NCI-H460 (cell line): ENCODE measurements around the gene BMPR1A. TPM values are rescaled to one million over a fixed set of nuclear protein-coding genes. Genes with fewer than 3 reads are reported as not detected.

Experiments used
- DNase-seq: peaks from one replicate; pipeline ENCODE4 v3.0.0-alpha.2; 2016; ENCODE audit warnings: low read depth; ENCODE audit errors: extremely low read depth
- total RNA-seq: library from RNA; depleted of rRNA; stranded (reverse); fragments of >200 nt; shearing (Covaris generic); gene quantifications from 2 replicates; pipeline ENCODE4 v1.2.3, GENCODE V29; 2014

Gene BMPR1A
- total RNA-seq, 1 experiment from 2014 or later, result 31.6 TPM

DNA sequence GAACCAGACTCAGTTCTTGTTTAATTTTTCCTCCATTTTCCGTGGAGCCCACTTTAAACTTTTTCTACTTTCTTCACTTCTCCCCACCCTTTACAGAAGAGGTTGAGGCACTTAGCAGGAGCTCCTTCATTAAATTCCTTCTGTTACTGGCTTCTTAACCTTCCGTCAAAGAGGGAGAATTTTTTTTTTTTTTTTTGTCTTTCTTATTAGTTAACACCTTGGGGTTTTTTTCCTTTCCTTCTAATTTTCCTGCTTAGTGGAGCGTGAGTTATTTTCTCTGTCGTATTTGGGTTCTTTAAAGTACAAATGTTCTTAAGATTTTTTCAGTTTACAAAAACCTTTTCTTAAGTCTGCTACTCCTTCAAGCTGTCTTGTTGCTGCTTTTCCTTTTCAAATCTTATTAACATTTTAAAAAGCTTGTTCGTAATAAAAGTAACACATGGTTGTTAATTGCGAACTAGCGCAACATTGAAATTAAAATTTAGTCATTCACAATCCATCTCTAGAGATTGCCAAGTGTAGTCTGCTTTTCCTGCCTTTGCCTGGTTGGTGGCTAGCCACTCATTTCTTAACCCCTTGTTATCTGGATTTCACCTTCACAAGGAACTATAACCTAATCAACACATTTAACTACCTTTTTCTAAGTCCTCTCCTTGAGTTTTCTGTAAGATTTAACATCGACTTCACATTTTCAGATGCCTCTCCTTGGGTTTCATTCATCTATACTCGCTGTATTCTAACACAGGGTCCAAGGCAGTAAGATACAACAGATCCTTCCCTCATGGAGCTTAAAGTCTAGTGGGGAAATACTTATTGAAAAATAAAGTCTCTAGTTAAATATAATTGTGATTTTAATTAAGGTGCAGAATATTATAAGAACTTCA, 2.0 kb downstream of the BMPR1A start:
- DNase-seq, result no peak

DNA sequence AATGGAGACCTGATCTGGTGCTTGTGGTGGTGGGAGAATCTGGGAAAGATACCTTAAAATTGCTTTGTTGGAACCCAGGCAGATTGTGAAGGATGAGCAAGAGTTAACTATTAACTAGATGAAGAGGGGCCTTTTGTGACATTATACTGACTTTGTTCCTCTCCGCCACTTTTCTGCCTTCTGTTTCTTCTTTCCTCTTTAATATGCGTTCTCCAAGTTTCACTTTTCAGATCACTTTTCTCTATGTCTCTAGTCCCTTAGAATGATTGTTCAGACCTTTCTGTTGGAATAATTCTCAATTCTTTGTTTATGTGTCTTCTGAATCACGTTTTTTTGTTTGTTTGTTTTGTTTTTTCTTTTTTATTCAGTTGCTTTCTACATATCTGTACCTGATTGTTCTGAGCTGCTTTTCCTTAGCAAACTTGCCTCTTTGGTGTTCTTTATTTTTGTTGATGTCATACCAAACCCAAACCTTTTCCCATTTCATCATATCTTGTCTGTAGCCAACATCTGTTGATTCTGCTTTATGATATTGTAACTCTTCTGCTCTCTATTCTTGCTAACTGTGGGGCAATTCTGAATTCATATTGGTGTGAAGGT, 2.8 kb downstream of the BMPR1A start:
- DNase-seq, result no peak

DNA sequence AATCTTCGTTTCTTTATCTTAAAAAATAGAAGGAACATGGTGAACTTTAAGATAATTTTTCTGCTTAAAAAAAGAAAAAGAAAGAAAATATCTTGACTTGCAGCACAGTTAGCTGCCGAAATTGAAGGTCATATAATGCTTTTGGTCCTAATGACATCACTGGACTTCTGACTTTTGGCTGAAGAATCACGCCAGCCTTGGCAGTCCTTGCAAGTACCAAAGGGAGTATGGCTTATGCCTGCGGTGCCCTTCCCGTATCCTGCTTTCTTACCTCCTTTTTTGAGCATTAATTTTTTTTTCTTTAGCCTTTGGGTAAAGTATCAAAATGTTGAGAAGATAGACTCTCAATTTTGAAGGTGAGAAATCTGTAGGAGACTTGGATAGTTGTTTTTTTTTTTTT, 7.0 kb downstream of the BMPR1A start:
- no peak for DNase-seq

DNA sequence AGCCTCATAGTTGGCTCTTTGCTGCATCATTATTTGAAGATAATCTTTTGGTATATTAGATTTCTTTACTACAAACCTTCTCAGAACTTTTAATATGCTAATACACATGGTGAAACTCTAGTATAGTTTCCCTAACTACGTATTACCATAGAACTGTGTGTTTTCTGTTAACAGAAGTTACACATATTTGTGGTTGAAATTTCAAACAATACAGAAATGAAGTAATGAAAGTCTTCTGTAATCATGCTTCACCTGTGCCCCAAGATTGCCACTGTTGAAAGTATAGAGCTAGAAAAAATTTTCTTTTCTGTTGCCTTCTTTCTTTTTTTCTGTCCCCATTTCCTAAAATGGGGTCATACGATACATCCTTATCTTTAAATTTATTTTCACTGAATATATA, 9.1 kb downstream of the BMPR1A start:
- no peak for DNase-seq

DNA sequence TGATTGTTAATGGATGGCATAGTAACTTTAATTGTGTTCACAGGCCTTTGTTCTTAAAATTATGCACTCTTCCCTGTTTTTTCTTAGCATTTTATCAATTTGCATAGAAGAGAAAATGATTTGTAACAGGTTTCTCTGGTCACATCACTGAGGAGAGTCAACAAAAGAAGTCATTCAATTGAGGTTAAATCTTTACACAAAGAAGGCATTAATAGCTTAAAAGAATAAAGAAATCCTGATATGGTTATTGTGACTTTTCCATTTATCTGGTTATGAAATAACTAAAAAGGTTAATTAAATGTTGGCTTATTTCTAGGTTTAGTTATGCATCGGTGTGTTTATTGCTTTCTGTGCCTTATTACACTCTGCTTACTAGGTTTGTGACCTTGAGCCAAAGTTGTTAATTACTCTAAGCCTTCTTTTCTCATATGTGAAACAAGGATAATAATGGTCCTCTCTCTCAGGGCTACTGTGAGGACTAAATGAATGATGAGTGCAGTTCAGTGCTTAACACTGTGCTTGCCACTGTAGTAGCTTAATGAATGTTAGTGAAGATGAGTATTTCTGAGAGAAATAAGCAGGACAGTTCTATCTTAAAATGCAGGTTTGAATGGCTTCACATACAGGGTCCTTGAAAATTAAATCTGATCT, 12.1 kb downstream of the BMPR1A start:
- no peak for DNase-seq

DNA sequence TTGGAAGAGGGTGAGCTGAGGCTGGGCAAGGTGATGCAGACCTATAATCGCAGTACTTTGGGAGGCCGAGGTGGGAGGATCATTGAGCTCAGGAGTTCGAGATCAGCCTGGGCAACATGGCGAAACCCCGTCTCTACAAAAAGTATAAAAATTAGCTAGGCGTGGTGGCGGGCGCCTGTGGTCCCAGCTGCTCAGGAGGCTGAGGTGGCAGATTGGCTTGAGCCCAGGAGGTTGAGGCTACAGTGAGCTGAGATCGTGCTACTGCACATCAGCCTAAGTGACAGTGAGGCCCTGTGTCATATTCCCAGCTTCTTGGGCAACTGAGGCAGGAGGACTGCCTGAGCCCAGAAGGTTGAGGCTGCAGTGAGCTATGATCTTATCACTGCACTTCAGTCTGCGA, 13.6 kb downstream of the BMPR1A start:
- DNase-seq, result no peak

DNA sequence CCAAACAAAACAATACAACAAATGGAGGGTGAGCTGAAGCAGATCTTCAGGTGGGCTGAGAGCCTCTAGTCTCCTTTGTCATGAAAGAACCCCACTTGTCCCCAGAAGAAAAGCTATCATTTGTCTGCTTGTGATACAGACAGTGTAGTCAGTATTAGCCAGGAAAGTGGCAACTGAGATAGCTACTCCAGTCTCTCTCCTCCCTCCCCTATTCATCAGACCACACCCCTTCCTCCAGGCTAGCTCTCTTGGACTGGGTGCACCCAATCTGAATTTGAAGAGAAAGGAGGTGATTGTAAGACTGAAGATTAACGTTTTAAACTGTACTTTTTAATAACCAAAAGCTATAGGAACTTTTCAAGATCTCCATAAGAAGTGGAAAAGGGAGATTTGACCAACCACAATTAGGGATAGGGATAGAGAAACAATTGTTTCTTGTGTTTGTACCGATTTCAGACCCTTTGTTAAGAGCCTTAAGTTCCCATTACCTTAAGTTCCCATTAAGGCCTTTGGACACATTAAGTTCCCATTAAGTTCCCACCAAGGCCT, 14.1 kb downstream of the BMPR1A start:
- DNase-seq, result no peak

DNA sequence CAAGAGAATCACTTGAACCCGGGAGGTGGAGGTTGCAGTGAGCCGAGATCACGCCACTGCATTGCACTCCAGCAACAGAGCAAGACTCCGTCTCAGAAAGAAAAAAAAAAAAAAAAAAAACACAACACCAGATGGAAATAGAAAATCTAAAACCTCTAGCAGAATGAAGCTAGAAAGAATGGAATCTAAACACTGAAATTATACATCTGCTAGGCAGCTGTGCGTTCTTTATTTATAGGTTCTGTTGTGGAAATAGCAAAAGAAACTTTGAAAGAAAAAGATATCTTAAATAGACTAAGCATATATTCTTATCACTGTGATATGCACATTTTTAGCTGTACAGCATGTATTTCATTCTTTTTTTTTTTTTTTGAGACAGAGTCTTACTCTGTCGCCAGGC, 17.1 kb downstream of the BMPR1A start:
- DNase-seq, result no peak

DNA sequence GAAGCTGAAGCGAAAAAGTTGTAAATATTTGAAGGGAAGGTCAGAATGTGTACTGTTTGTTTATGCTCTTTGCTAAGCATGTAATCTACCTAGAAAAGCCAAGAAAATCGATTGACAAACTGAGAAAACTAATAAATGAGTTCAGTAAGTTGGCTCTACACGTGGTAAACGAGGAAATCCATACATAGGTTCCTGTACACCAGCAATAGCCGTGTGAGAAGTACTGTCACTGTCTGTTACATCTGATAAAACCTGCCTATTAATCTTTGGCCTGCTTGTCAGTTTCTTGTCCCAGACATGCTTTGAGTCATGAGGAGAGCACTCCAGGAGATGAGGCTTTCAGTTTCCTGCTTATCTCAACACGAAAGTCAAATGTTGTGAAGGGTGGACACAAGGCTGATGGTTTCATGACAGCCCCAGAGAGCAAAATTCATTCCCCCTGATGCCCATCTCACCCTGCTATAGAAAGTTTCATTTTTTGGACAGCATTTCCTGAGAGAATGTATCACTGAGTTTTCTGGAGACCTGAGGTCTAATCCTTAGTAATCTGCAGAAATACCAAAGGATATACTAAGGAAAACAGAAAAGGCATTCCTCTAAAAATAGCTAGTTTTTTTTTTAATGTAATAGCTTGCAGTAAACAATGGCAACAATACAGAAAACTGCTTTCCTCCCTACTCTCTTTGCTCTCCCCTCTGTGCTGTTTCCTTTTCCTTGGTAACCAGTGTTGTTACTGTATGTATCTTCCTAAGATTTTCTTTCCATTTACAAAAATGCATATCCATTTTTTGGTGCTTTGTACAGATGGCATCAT, 18.8 kb downstream of the BMPR1A start:
- no peak for DNase-seq

DNA sequence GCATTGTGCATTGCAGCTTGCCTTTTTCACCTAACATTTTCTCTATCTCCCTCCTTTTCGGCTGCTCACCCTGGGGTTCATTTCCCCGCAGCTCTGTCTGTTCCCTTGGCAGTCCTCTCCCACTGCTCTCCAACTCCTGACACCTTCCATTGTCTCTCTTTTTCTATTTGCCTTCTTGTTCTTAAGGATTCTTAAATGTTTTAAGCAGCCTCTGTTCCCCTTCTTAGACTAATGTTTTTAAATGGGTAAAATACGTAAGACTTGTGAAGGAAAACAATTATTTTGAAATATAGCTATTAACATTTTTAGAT, 19.4 kb downstream of the BMPR1A start:
- DNase-seq, result no peak

DNA sequence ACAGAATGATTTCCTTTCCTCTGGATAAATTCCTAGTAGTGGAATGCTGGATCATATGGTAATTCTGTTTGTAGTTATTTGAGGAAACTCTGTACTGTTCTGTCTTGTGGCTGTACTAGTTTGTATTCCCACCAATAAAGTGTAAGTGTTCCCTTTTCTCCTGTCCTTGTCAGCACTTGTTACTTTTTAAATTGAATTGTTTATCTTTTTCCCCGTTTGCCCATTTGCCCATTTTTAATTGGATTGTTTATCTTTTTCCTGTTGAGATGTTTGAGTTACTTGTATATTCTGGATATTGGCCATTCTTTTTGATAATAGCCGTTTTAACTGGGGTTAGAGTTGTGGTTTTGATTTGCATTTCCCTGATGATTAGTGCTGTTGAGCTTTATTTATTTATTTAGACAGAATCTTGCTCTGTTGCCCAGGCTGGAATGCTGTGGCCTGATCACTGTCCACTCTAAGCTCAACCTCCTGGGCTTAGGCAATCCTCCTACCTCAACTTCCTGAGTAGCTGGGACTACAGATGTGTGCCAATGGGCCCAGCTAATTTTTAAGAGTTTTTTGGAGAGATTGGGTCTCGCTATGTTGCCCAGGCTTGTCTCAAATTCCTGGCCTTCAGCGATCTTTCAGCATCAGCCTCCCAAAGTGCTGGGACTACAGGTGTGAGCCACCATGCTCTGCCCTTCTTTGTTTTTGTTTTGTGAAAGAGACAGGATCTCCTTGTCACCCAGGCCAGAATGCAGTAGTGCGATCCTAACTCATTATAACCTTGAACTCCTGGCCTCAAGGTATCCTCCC, 23.0 kb downstream of the BMPR1A start:
- no peak for DNase-seq

DNA sequence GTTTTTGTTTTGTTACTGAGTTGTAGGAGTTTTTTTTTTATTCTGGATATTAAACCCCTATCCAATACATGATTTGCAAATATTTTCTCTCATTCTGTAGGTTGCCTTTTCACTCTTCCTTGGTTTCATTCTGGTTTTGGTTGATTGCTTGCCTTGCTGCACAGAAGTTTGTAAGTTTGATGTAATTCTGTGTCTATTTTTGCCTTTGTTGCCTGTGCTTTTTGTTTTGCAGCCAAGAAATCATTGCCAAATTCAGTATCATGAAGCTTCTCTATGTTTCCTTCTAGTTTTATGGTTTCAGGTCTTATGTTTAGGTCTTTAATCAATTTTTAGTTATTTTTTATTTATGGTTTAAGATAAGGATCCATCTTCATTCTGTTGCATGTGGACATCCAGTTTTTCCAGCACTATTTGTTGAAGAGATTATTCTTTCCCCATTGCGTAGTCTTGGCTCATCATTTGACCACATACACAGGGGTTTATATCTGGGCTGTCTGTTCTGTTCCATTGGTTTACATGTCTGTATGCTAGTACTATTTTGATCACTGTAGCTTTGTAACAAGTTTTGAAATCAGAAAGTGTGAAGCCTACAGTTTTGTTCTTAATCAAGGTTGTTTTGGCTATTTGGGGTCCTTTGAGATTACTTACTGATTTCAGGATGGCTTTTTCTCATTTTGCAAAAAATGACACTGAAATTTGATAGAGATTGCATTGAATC, 26.4 kb downstream of the BMPR1A start:
- DNase-seq, result no peak

DNA sequence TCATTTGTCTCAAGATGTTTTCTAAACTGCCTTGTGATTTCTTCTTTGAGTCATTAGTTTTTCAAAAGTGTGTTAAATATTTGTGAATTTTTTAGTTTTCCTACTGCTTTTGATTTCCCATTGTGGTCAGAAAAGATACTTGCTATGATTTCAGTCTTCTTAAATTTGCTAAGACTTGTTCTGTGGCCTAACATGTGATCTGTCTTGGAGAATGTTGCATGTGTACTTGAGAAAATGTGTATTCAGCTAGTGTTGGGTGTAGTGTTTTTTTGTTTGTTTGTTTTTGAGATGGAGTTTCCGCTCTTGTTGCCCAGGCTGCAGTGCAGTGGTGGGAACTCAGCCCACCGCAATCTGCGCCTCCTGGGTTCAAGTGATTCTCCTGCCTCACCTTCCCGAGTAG, 28.6 kb downstream of the BMPR1A start:
- DNase-seq, result no peak

DNA sequence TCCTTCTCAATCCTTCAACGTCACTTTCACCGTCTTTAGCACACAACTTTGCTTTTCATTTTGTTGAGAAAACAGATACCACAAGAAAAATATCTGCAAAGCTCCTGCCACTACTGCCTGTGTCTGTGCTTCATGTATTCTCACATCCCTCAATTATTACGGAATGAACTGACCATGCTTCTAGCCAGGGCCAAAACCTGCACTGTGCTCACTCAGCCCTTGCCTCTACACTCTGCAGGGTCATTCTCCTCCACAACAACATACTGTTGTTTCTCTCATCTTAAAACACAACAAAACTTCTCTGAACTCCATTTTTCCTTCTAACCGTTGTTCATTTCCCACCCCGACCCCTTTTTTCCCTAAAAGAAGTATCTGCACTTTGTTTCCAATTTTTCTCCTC, 29.5 kb downstream of the BMPR1A start:
- no peak for DNase-seq

DNA sequence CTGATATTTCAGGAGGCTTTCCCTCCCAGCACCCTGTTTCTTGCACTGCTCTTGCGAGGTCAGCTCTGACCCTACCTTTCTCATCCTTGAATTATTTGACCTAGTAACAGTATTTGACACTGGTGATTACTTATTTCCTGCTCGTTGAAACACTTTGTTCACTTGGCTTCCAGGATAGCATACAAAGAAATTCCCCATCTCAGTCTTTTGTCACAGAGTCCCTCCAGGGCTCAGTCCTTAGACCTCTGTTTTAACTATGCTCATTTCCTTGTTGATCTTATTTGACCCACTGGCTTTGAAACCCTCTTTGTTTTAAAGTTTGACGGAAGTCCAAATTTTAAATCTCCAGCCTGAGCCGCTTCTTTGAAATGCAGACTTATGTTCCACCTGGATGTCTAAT, 29.9 kb downstream of the BMPR1A start:
- no peak for DNase-seq

DNA sequence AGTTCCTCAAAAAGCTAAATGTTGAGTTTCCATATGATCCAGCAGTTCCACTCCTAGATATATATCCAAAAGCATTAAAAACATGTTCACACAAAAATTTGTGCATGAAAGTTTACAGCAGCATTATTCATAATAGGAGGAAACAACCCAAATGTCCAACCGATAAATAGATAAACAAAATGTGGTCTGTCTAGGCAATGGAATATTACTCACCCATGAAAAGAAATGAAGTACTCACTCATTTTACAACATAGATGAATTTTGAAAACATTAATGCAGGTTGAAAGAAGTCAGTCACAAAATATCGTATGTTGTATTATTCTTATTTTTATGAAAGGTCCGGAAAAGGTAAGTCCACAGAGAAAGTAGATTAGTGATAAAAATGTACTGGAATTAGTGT, 34.0 kb downstream of the BMPR1A start:
- DNase-seq, result no peak

DNA sequence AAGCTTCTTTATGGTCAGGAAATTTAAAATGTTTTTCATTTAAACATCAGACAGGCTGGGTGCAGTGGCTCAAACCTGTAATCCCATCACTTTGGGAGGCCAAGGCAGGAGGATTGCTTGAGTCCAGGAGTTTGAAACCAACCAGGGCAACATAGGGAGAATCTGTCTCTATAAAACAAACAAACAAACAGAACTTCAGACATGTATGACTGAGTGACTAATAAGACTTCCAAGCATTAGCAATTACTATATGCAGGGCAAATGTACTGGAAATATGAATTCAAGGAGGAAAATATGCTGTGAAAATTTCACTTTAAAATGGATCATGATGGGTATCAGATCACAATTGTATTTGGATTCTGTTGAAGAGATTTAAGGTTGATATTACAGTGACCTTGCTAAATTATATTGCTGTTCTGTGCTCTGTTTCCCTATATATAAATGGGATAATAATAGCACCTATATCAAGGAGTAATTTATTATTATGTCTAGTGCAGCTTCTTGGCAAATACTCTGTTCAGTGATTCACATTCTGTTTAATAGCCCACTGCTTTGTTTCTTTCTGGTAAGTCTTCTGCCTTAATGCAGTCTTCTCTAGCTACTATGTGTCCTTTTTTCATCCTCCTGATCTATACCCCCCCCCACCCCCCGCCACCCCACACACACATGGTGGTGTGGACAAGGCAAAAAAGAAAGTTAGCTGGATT, 36.2 kb downstream of the BMPR1A start:
- no peak for DNase-seq

DNA sequence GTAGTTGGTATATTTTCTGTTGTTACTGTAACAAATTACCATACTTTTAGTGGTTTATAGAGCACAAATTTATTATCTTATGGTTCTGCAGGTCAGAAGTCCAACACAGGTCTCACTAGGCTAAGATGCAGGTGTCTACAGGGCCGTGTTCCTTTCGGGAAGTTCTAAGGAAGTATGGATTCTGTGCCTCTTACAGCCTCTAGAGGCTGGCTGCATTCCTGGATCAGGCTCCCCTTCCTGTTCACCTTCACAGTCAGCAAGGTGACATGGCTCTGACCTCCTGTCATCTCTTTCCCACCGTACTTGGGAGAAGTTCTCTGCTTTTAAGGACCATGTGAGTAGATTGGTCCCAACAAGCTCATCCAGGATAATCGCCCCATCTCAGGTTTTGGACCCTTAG, 37.3 kb downstream of the BMPR1A start:
- no peak for DNase-seq

DNA sequence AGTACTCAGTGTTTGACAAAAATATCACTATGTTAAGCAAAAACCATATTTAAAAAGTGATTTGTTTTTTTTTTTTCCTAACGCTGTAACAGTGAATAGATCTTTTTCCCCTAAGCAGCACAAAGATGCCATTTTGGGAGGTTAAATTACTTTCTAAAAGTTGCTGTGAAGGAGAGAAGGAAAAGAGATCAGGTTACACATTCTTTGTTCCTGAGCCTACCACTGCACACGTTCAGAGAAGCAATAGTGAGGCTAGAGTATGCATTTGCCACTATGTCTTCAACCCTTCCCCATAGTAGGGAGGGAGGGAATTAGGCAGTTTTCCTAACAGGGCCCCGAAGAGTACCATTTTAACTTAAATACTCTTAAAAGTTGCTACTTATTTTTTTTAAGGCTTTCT, 38.9 kb downstream of the BMPR1A start:
- DNase-seq, result peak; percentile 16
